CD14-positive monocyte (primary cell): ENCODE measurements around the gene TMEM150A. TPM values are rescaled to one million over a fixed set of nuclear protein-coding genes. Genes with fewer than 3 reads are reported as not detected.

Experiments used
- DNase-seq, 3 donors: peaks; one replicate each; pipeline ENCODE4 v3.0.0-alpha.2; 2011 to 2022
- H2AFZ ChIP-seq: 2 replicates; pipeline ENCODE4 v1.6.0; 2012; ENCODE audit warnings: mild to moderate bottlenecking, low read depth, low read length, inconsistent platforms; ENCODE audit not compliant: insufficient read depth, poor library complexity, severe bottlenecking
- H3K27ac ChIP-seq, 2 donors: 1 replicate in 1 of 2; 2 replicates in 1 of 2; pipeline ENCODE4 v1.5.1; 2012 to 2013; ENCODE audit warnings: low read length in 2 of 2, control low read depth in 1 of 2, inconsistent platforms in 1 of 2, low read depth in 1 of 2, mild to moderate bottlenecking in 1 of 2
- H3K27me3 ChIP-seq, 2 donors: one replicate each; pipeline versions ENCODE4 v1.6.0 to v1.6.1; 2011 to 2013; ENCODE audit warnings: low read length in 2 of 2; ENCODE audit not compliant: control insufficient read depth in 2 of 2, insufficient read depth in 2 of 2
- H3K36me3 ChIP-seq, 2 donors: replicated peaks in 1 of 2; 1 replicate in 1 of 2; 2 replicates in 1 of 2; pipeline versions ENCODE4 v1.5.1 to v1.6.1; 2012 to 2013; ENCODE audit warnings: low read length in 2 of 2, control low read depth in 1 of 2, inconsistent platforms in 1 of 2, mild to moderate bottlenecking in 1 of 2; ENCODE audit not compliant: insufficient read depth in 2 of 2, control insufficient read depth in 1 of 2
- H3K4me1 ChIP-seq, 2 donors: 1 replicate in 1 of 2; 2 replicates in 1 of 2; pipeline versions ENCODE4 v1.5.1 to v1.6.1; 2012 to 2013; ENCODE audit warnings: low read length in 2 of 2, control low read depth in 1 of 2, inconsistent platforms in 1 of 2, mild to moderate bottlenecking in 1 of 2, moderate library complexity in 1 of 2; ENCODE audit not compliant: insufficient read depth in 2 of 2, control insufficient read depth in 1 of 2
- H3K4me2 ChIP-seq: replicated peaks from 2 replicates; pipeline ENCODE3; 2012; ENCODE audit warnings: low read length, moderate library complexity, mild to moderate bottlenecking; ENCODE audit not compliant: poor library complexity, severe bottlenecking; ENCODE audit errors: extremely low read depth
- H3K4me3 ChIP-seq, 3 experiments: fragments of 200-600 bp in 1 of 3; sonication (generic) in 1 of 3; replicated peaks in 1 of 3; 1 replicate in 2 of 3; 2 replicates in 1 of 3; pipeline ENCODE4 v1.5.1; 2011 to 2013; ENCODE audit warnings: low read length in 3 of 3, mild to moderate bottlenecking in 3 of 3, control low read depth in 2 of 3, low read depth in 2 of 3, inconsistent platforms in 1 of 3, moderate library complexity in 1 of 3
- H3K79me2 ChIP-seq: 2 replicates; pipeline ENCODE4 v1.6.0; 2012; ENCODE audit warnings: mild to moderate bottlenecking, control low read depth, inconsistent platforms, low read length, moderate library complexity; ENCODE audit not compliant: insufficient read depth
- H3K9ac ChIP-seq: 2 replicates; pipeline ENCODE4 v1.6.0; 2017; ENCODE audit warnings: low read length, mild to moderate bottlenecking; ENCODE audit not compliant: insufficient read depth, poor library complexity, severe bottlenecking
- H3K9me3 ChIP-seq, 2 donors: replicated peaks in 1 of 2; 1 replicate in 1 of 2; 2 replicates in 1 of 2; pipeline versions ENCODE4 v1.5.1 to v1.6.1; 2012 to 2013; ENCODE audit warnings: low read length in 2 of 2, control low read depth in 1 of 2; ENCODE audit not compliant: control insufficient read depth in 1 of 2, insufficient read depth in 1 of 2
- H4K20me1 ChIP-seq: 2 replicates; pipeline ENCODE4 v1.6.0; 2012; ENCODE audit warnings: mild to moderate bottlenecking, low read length, control low read depth, moderate library complexity; ENCODE audit not compliant: insufficient read depth
- H3K27ac Mint-ChIP-seq, 7 donors: one replicate each; pipeline ENCODE4 v1.8.0; 2020; ENCODE audit warnings: mild to moderate bottlenecking in 7 of 7, mixed read lengths in 7 of 7, moderate library complexity in 6 of 7, inconsistent platforms in 2 of 7
- H3K27me3 Mint-ChIP-seq, 3 donors: one replicate each; pipeline ENCODE4 v1.8.0; 2021 to 2022; ENCODE audit warnings: low read depth in 3 of 3, mild to moderate bottlenecking in 3 of 3, mixed read lengths in 3 of 3, moderate library complexity in 3 of 3, inconsistent platforms in 1 of 3
- H3K36me3 Mint-ChIP-seq, 2 donors: one replicate each; pipeline ENCODE4 v1.8.0; 2020; ENCODE audit warnings: mixed read lengths in 2 of 2, inconsistent platforms in 1 of 2, mild to moderate bottlenecking in 1 of 2
- H3K4me1 Mint-ChIP-seq: one replicate; pipeline ENCODE4 v1.8.0; 2020; ENCODE audit warnings: mild to moderate bottlenecking, mixed read lengths
- H3K4me3 Mint-ChIP-seq, 2 donors: one replicate each; pipeline ENCODE4 v1.8.0; 2020; ENCODE audit warnings: mild to moderate bottlenecking in 2 of 2, mixed read lengths in 2 of 2, moderate library complexity in 1 of 2
- H3K9me3 Mint-ChIP-seq, 7 donors: one replicate each; pipeline ENCODE4 v1.8.0; 2020 to 2022; ENCODE audit warnings: mixed read lengths in 7 of 7, mild to moderate bottlenecking in 6 of 7, moderate library complexity in 6 of 7, inconsistent platforms in 2 of 7
- WGBS: methylation state at CpG from one replicate; pipeline ENCODE4 v1.1.5; 2013; ENCODE audit warnings: missing lambda C conversion rate; ENCODE audit not compliant: insufficient coverage; 5-methylcytosine and 5-hydroxymethylcytosine counted together
- intact Hi-C, 2 donors: fragments of 100-400 bp; cut with micrococcal nuclease; formaldehyde crosslinking; loops; one replicate each; pipeline versions ENCODE4 v1.15.0 to v1.15.1; 2023
- polyA plus RNA-seq, 3 donors: library from polyadenylated mRNA; depleted of rRNA in 1 of 3; unstranded in 2 of 3; stranded (reverse) in 1 of 3; fragments of 300-500 nt in 2 of 3; fragments of >200 nt in 1 of 3; fragmentation: Illumina TruSeq in 2 of 3; gene quantifications; 1 replicate in 2 of 3; 2 replicates in 1 of 3; pipeline ENCODE4 v1.2.3, GENCODE V29; 2012 to 2021
- TF ChIP-seq, protein P1 (sequence below): fragments of 200-600 bp; IDR thresholded peaks from one replicate; pipeline ENCODE4 v1.8.0; 2022; ENCODE audit warnings: antibody characterized with exemption, mild to moderate bottlenecking

The TMEM150A gene
- polyA plus RNA-seq, 3 donors = 24.7 to 29.1 (median 26.6) TPM

DNA sequence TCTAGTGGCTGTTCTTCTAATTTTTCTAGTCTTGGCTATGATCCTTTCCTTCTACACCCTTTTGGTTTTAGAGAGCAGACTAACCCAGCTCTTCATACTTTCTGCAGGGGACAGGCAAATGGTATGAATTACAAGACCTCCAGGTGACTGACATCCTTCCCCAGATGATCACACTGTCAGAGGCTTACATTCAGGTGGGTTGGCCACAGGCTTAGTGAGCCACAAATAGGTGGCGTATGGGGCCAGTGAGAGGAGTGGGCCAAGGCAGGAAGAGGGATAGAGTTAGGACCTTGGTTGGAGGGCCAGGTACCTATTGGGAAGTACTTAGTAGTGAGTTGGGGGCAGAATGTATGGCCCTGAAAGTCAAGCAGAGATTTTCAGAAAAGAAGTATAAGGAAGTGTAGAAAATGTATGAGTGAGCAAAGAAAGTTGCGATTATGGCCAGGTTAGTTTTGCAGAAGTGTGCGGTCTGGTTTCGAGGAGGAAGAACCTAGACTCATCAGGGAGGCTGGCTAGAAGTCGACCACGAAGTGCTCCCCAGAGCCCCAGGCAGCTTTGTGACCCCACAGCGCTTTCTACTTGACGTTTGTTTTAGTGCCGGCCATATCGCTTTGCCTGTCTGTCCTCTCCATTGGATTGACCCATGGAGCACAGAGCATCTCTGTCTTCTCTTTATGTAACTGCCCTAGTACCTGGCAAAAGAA, 45.5 kb upstream of the TMEM150A start:
- no peaks in the 10 kb centered on the region for H3K27me3 ChIP-seq
- H3K4me3 Mint-ChIP-seq = no peak overlapping the region
- H3K9me3 ChIP-seq = no peaks in the 10 kb centered on the region
- TF ChIP-seq, protein P1, sequence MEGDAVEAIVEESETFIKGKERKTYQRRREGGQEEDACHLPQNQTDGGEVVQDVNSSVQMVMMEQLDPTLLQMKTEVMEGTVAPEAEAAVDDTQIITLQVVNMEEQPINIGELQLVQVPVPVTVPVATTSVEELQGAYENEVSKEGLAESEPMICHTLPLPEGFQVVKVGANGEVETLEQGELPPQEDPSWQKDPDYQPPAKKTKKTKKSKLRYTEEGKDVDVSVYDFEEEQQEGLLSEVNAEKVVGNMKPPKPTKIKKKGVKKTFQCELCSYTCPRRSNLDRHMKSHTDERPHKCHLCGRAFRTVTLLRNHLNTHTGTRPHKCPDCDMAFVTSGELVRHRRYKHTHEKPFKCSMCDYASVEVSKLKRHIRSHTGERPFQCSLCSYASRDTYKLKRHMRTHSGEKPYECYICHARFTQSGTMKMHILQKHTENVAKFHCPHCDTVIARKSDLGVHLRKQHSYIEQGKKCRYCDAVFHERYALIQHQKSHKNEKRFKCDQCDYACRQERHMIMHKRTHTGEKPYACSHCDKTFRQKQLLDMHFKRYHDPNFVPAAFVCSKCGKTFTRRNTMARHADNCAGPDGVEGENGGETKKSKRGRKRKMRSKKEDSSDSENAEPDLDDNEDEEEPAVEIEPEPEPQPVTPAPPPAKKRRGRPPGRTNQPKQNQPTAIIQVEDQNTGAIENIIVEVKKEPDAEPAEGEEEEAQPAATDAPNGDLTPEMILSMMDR = no peak
- peaks cover 17% of the 10 kb centered on the region in 2 donors for H3K4me1 ChIP-seq
- H3K36me3 Mint-ChIP-seq = peaks cover 86 to 98% of the 10 kb centered on the region in 2 donors
- peak overlapping the region; percentile 53 to 82 (median 64) for H3K27ac Mint-ChIP-seq
- H3K27me3 Mint-ChIP-seq = peaks cover 0 to 1% (median 0%) of the 10 kb centered on the region in 3 donors
- DNase-seq = peak; percentile 38 to 67 (median 39)
- no peaks in the 10 kb centered on the region for H4K20me1 ChIP-seq
- peak overlapping the region; percentile 33 to 65 for H3K27ac ChIP-seq
- H3K4me2 ChIP-seq = no peak overlapping the region
- H3K79me2 ChIP-seq = no peaks in the 10 kb centered on the region
- H3K4me1 Mint-ChIP-seq = peaks cover 15% of the 10 kb centered on the region
- intact Hi-C loops = no loop called here
- WGBS = 14% methylated on average over 10 of the region's 10 CpGs
- no peak overlapping the region for H3K4me3 ChIP-seq
- H2AFZ ChIP-seq = no peak overlapping the region
- H3K36me3 ChIP-seq = peaks cover 76 to 99% of the 10 kb centered on the region in 2 donors
- no peaks in the 10 kb centered on the region for H3K9me3 Mint-ChIP-seq
- H3K9ac ChIP-seq = no peak overlapping the region

DNA sequence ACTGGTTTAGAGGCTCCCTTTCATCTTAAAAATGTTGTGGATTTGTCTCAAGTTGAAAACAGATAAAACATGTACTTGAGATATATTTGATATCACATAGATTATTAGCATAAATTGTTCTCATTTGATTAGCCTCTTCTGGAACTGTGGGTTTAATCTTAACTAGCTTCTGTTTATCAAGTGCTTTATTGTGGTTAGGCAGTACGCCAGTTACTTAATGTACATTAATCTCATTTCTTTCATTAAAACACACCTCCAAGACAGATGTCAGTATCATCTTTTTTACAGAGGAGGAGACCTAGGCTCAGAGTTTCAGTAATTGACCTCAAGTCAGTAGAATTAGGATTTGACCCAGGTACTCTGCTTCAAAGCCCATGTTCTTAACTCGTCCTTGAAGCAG, 43.7 kb upstream of the TMEM150A start:
- no peak overlapping the region for H3K9ac ChIP-seq
- H2AFZ ChIP-seq = no peak overlapping the region
- peaks cover 85 to 99% of the 10 kb centered on the region in 2 donors for H3K36me3 ChIP-seq
- Mint-ChIP-seq H3K36me3 (peaks cover 90 to 98% of the 10 kb centered on the region in 2 donors), H3K27ac (no peak overlapping the region), H3K4me3 (no peak overlapping the region), H3K9me3 (no peaks in the 10 kb centered on the region), H3K4me1 (peaks cover 15% of the 10 kb centered on the region), H3K27me3 (peaks cover 0 to 1% (median 0%) of the 10 kb centered on the region in 3 donors)
- TF ChIP-seq, protein P1 = no peak
- H3K4me1 ChIP-seq = peaks cover 17% of the 10 kb centered on the region in 2 donors
- no peaks in the 10 kb centered on the region for H3K27me3 ChIP-seq
- H3K4me3 ChIP-seq = no peak overlapping the region
- H3K79me2 ChIP-seq = peaks cover 4% of the 10 kb centered on the region
- no peaks in the 10 kb centered on the region for H3K9me3 ChIP-seq
- no peak overlapping the region for H3K4me2 ChIP-seq
- no peak overlapping the region for H3K27ac ChIP-seq
- intact Hi-C loops = no loop called here
- no CpG with 5 or more reads among the region's 2 CpGs for WGBS
- H4K20me1 ChIP-seq = no peaks in the 10 kb centered on the region
- no peak for DNase-seq
